Natural killer cell (primary cell): ENCODE results near the gene CD40. TPM values are rescaled to one million over a fixed set of nuclear protein-coding genes. Genes with fewer than 3 reads are reported as not detected.

ENCODE experiments used
- ATAC-seq, 3 donors: fragments of 150-1000 bp in 2 of 3; fragments of 200-7000 bp in 1 of 3; cut with Tn5 transposase; 1 replicate in 1 of 3; 2 replicates in 2 of 3; pipeline ENCODE4 v1.10.0; 2021; ENCODE audit warnings: mild to moderate bottlenecking in 2 of 3, moderate library complexity in 2 of 3
- DNase-seq, 2 donors: peaks; one replicate each; pipeline versions ENCODE4 v3.0.0 to v3.0.0-alpha.2; 2013 to 2021; ENCODE audit warnings: mixed read lengths in 1 of 2
- H3K27ac ChIP-seq: one replicate; pipeline ENCODE4 v1.5.1; 2013; ENCODE audit warnings: mild to moderate bottlenecking, low read length
- H3K27me3 ChIP-seq: one replicate; pipeline ENCODE4 v1.6.1; 2013; ENCODE audit warnings: low read length; ENCODE audit not compliant: control insufficient read depth, insufficient read depth
- H3K36me3 ChIP-seq: one replicate; pipeline ENCODE4 v1.6.1; 2013; ENCODE audit warnings: low read length; ENCODE audit not compliant: control insufficient read depth, insufficient read depth
- H3K4me1 ChIP-seq: one replicate; pipeline ENCODE4 v1.6.1; 2013; ENCODE audit warnings: low read length; ENCODE audit not compliant: control insufficient read depth, insufficient read depth
- H3K4me3 ChIP-seq: one replicate; pipeline ENCODE4 v1.5.1; 2013; ENCODE audit warnings: low read length
- H3K9me3 ChIP-seq: one replicate; pipeline ENCODE4 v1.6.1; 2013; ENCODE audit warnings: low read length; ENCODE audit not compliant: control insufficient read depth, insufficient read depth
- H3K27ac Mint-ChIP-seq, 2 donors: one replicate each; pipeline ENCODE4 v1.8.0; 2022; ENCODE audit warnings: mild to moderate bottlenecking in 2 of 2, mixed read lengths in 2 of 2, moderate library complexity in 1 of 2
- H3K27me3 Mint-ChIP-seq, 2 donors: one replicate each; pipeline ENCODE4 v1.8.0; 2022; ENCODE audit warnings: low read depth in 2 of 2, mixed read lengths in 2 of 2
- H3K36me3 Mint-ChIP-seq: one replicate; pipeline ENCODE4 v1.8.0; 2022; ENCODE audit warnings: mixed read lengths
- H3K4me1 Mint-ChIP-seq, 2 donors: one replicate each; pipeline ENCODE4 v1.8.0; 2022; ENCODE audit warnings: mixed read lengths in 2 of 2
- H3K4me3 Mint-ChIP-seq: one replicate; pipeline ENCODE4 v1.8.0; 2022; ENCODE audit warnings: mild to moderate bottlenecking, moderate library complexity, mixed read lengths
- H3K9me3 Mint-ChIP-seq, 2 donors: one replicate each; pipeline ENCODE4 v1.8.0; 2022; ENCODE audit warnings: mixed read lengths in 2 of 2
- CTCF ChIP-seq: fragments of 200-600 bp; IDR thresholded peaks from one replicate; pipeline ENCODE4 v1.8.0; 2022; ENCODE audit warnings: antibody characterized with exemption
- WGBS: methylation state at CpG from one replicate; pipeline ENCODE4 v1.1.7; 2013; ENCODE audit warnings: missing lambda C conversion rate; ENCODE audit not compliant: insufficient coverage; 5-methylcytosine and 5-hydroxymethylcytosine counted together
- intact Hi-C: fragments of 100-400 bp; cut with micrococcal nuclease; formaldehyde crosslinking; loops from one replicate; pipeline ENCODE4 v1.14.2; 2022
- total RNA-seq, 4 donors: library from RNA; stranded (reverse); fragments of 120-200 nt in 1 of 4; gene quantifications; one replicate each; pipeline versions ENCODE4 v1.2.3 to v1.2.4, GENCODE V29; 2013 to 2022

The CD40 gene
- total RNA-seq, 3 donors from 2014 or later (not counting 1 experiment from before 2014, with no cell fraction given), result 7.1 to 9.1 (median 7.2) TPM

DNA sequence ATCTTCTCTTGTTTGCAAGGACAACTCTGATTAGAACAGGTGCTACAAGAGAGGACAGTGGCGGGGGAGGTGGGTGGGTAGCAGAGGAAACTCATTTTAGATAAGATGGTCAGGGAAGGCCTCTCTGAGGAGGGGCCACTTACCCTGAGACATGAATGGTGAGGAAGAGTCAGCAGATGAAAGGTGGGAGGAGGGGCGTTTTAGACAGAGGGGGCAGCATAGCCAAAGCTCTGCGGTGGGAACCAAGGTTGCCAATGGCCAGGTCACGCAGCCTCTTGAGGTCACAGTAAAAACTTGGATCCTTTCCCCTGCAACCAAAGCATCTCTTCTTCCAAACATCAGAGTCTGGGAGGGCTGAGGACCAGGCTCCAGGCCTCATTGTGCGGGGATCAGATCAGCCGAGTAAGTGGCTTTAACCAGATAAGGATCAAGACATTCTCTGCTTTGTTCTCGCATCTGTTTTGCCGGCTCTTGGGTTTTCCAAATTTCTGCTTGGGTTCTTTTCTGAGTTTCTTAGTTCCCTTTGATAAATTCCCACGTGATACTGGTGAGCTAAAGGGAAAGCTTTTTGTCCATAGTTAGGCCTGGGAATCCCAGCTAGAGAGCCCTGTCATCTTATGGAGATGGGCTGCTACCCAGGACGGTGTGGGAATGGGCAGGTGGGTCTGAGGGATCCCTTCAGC lies 5.5 kb upstream of the CD40 start:
- no peak overlapping the region for H3K27ac ChIP-seq

DNA sequence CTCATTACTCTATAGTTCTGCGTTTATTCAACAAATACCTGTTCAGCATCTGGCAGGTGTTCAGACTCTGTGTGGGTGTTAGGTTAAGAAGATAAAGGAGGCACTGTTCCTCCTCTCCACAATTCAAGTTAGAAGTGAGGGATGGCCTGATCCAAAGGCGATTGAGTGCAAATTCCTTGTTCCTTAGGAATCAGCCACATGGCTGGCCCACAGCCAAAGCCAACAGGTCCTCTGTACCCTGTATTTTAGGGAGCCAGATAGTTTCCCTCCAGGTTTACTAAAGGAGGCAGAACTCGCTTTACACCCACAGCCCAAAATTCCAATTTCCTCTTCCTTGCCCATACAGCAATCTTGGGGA lies 5.0 kb upstream of the CD40 start:
- 100% methylated on average over 1 of the region's 3 CpGs for WGBS
- Histone ChIP-seq H3K36me3 (no peaks in the 10 kb centered on the region), H3K4me1 (peaks cover 17% of the 10 kb centered on the region), H3K27me3 (no peaks in the 10 kb centered on the region), H3K4me3 (no peak overlapping the region), H3K9me3 (no peaks in the 10 kb centered on the region), H3K27ac (no peak overlapping the region)
- DNase-seq (no peak), ATAC-seq (no peak)
- peaks cover 6 to 8% of the 10 kb centered on the region in 2 donors for H3K4me1 Mint-ChIP-seq
- H3K9me3 Mint-ChIP-seq, result no peaks in the 10 kb centered on the region
- no peak overlapping the region for H3K27ac Mint-ChIP-seq
- intact Hi-C loops, result no loop called here
- H3K27me3 Mint-ChIP-seq, result peaks cover 26 to 59% of the 10 kb centered on the region in 2 donors
- no peak overlapping the region for H3K4me3 Mint-ChIP-seq
- H3K36me3 Mint-ChIP-seq, result no peaks in the 10 kb centered on the region
- no peak for TF ChIP-seq CTCF

More for the DNA sequence above, 5.5 kb upstream of the CD40 start:
- Mint-ChIP-seq H3K27ac (no peak overlapping the region), H3K36me3 (no peaks in the 10 kb centered on the region), H3K4me1 (peaks cover under 1 to 3% of the 10 kb centered on the region in 2 donors), H3K9me3 (no peaks in the 10 kb centered on the region), H3K27me3 (peaks cover 26 to 64% of the 10 kb centered on the region in 2 donors), H3K4me3 (no peak overlapping the region)
- DNase-seq, result no peak
- 81% methylated on average over 10 of the region's 10 CpGs for WGBS
- no peak for TF ChIP-seq CTCF
- intact Hi-C loops, result no loop called here
- Histone ChIP-seq H3K36me3 (no peaks in the 10 kb centered on the region), H3K4me1 (peaks cover 11% of the 10 kb centered on the region), H3K9me3 (no peaks in the 10 kb centered on the region), H3K4me3 (no peak overlapping the region), H3K27me3 (no peaks in the 10 kb centered on the region)
- no peak for ATAC-seq

GRCh38 chr20:46114449-46114848 lies 3.7 kb upstream of the CD40 start:
- Histone ChIP-seq H3K36me3 (no peaks in the 10 kb centered on the region), H3K9me3 (no peaks in the 10 kb centered on the region), H3K4me1 (peaks cover 25% of the 10 kb centered on the region), H3K27me3 (no peaks in the 10 kb centered on the region), H3K4me3 (no peak overlapping the region), H3K27ac (no peak overlapping the region)
- DNase-seq, result no peak
- WGBS, result 89% methylated on average over 2 of the region's 2 CpGs
- Mint-ChIP-seq H3K4me3 (no peak overlapping the region), H3K9me3 (no peaks in the 10 kb centered on the region), H3K36me3 (no peaks in the 10 kb centered on the region), H3K4me1 (peaks cover 9 to 20% of the 10 kb centered on the region in 2 donors), H3K27me3 (peaks cover 26 to 45% of the 10 kb centered on the region in 2 donors), H3K27ac (no peak overlapping the region)
- no peak for TF ChIP-seq CTCF
- no peak for ATAC-seq
- intact Hi-C loops, result no loop called here
